HepG2 (cell line): Measurements from ENCODE around the gene ALDH3A2. TPM values are rescaled to one million over a fixed set of nuclear protein-coding genes. Genes with fewer than 3 reads are reported as not detected.

ENCODE experiments used
- DPF2 ChIP-seq: sonication (generic); formaldehyde crosslinking; IDR thresholded peaks from 2 replicates; pipeline ENCODE4 v1.4.0; 2020; ENCODE audit warnings: mild to moderate bottlenecking, low read depth, missing genetic modification reagents, borderline replicate concordance
- FOXP1 ChIP-seq, 2 experiments: fragments of 450-650 bp in 1 of 2; IDR thresholded peaks; 2 replicates each; pipeline ENCODE4 v1.6.1; 2017 to 2018; ENCODE audit warnings: antibody characterized with exemption in 1 of 2
- JARID2 ChIP-seq: sonication (generic); formaldehyde crosslinking; IDR thresholded peaks from 2 replicates; pipeline ENCODE4 v1.8.1; 2023; ENCODE audit warnings: missing genetic modification reagents, inconsistent platforms; ENCODE audit not compliant: insufficient replicate concordance
- KAT7 ChIP-seq: IDR thresholded peaks from 2 replicates; pipeline ENCODE4 v1.6.1; 2018; ENCODE audit warnings: borderline replicate concordance, missing compliant biosample characterization
- KLF15 ChIP-seq: sonication (generic); formaldehyde crosslinking; IDR thresholded peaks from 2 replicates; pipeline ENCODE4 v1.8.1; 2023; ENCODE audit warnings: borderline replicate concordance, mild to moderate bottlenecking, inconsistent platforms, missing genetic modification reagents, mixed read lengths
- MATR3 ChIP-seq: sonication (generic); formaldehyde crosslinking; IDR thresholded peaks from 2 replicates; pipeline ENCODE4 v1.4.0; 2020; ENCODE audit warnings: missing genetic modification reagents
- NFIB ChIP-seq: sonication (generic); formaldehyde crosslinking; IDR thresholded peaks from 2 replicates; pipeline ENCODE4 v1.9.0; 2021; ENCODE audit warnings: missing genetic modification reagents, mild to moderate bottlenecking, borderline replicate concordance
- PRPF4 ChIP-seq: fragments of 200-400 bp; formaldehyde crosslinking; IDR thresholded peaks from 2 replicates; pipeline ENCODE4 v1.6.1; 2016; ENCODE audit warnings: low read length, low read depth; ENCODE audit not compliant: poor library complexity, severe bottlenecking
- RBM22 ChIP-seq: fragments of 200-400 bp; formaldehyde crosslinking; optimal IDR thresholded peaks from 2 replicates; pipeline ENCODE3; 2017; ENCODE audit warnings: mild to moderate bottlenecking, low read length, moderate library complexity
- RELA ChIP-seq: sonication (generic); formaldehyde crosslinking; IDR thresholded peaks from 2 replicates; pipeline ENCODE4 v1.4.0; 2020; ENCODE audit warnings: missing genetic modification reagents
- ZMYM4 ChIP-seq: sonication (generic); formaldehyde crosslinking; IDR thresholded peaks from 2 replicates; pipeline ENCODE4 v1.8.1; 2023; ENCODE audit warnings: mild to moderate bottlenecking, missing genetic modification reagents
- ZNF484 ChIP-seq: sonication (generic); formaldehyde crosslinking; IDR thresholded peaks from 2 replicates; pipeline ENCODE4 v1.5.1; 2020; ENCODE audit warnings: mild to moderate bottlenecking, low read depth, missing genetic modification reagents, borderline replicate concordance
- ZNF850 ChIP-seq: sonication (generic); formaldehyde crosslinking; conservative IDR thresholded peaks from 2 replicates; pipeline ENCODE4 v1.9.0; 2021; ENCODE audit warnings: mild to moderate bottlenecking, missing genetic modification reagents
- polyA plus RNA-seq, 8 experiments: library from polyadenylated mRNA; depleted of rRNA in 3 of 8; stranded (reverse) in 7 of 8; unstranded in 1 of 8; fragments of >200 nt; fragmentation: Illumina TruSeq in 4 of 8; extraction: Trizol in 4 of 8; gene quantifications; 2 replicates each; pipeline versions ENCODE4 v1.2.1 to v1.2.3, GENCODE V29; 2011 to 2016; ENCODE audit warnings: low read depth in 4 of 8, missing spikeins in 1 of 8, mixed read lengths in 1 of 8; ENCODE audit not compliant: insufficient read depth in 1 of 8
- total RNA-seq, 5 experiments: library from RNA; depleted of rRNA; stranded (reverse); fragments of >200 nt; fragmentation: Illumina TruSeq; extraction: Trizol; gene quantifications; 2 replicates each; pipeline ENCODE4 v1.2.3, GENCODE V29; 2016; ENCODE audit warnings: low read depth in 1 of 5
- TF ChIP-seq, protein P1 (sequence below): sonication (generic); formaldehyde crosslinking; IDR thresholded peaks from 2 replicates; pipeline ENCODE4 v1.8.1; 2023; ENCODE audit warnings: missing genetic modification reagents, inconsistent platforms, borderline replicate concordance
- TF ChIP-seq, protein P2 (sequence below): sonication (generic); formaldehyde crosslinking; IDR thresholded peaks from 2 replicates; pipeline ENCODE4 v1.8.0; 2022; ENCODE audit warnings: low read depth, missing genetic modification reagents
- TF ChIP-seq, protein P3 (sequence below): sonication (generic); formaldehyde crosslinking; IDR thresholded peaks from 2 replicates; pipeline ENCODE4 v1.4.0; 2020; ENCODE audit warnings: missing genetic modification reagents
- TF ChIP-seq, protein P4 (sequence below): sonication (generic); formaldehyde crosslinking; IDR thresholded peaks from 2 replicates; pipeline ENCODE4 v1.8.0; 2022; ENCODE audit warnings: missing genetic modification reagents, mild to moderate bottlenecking, moderate library complexity, borderline replicate concordance

ALDH3A2 gene
- total and polyA plus RNA-seq, 2 of the 13 experiments (the other 11 are each of a cell fraction or from before 2014, with no cell fraction given): 80.8 to 180 TPM

DNA sequence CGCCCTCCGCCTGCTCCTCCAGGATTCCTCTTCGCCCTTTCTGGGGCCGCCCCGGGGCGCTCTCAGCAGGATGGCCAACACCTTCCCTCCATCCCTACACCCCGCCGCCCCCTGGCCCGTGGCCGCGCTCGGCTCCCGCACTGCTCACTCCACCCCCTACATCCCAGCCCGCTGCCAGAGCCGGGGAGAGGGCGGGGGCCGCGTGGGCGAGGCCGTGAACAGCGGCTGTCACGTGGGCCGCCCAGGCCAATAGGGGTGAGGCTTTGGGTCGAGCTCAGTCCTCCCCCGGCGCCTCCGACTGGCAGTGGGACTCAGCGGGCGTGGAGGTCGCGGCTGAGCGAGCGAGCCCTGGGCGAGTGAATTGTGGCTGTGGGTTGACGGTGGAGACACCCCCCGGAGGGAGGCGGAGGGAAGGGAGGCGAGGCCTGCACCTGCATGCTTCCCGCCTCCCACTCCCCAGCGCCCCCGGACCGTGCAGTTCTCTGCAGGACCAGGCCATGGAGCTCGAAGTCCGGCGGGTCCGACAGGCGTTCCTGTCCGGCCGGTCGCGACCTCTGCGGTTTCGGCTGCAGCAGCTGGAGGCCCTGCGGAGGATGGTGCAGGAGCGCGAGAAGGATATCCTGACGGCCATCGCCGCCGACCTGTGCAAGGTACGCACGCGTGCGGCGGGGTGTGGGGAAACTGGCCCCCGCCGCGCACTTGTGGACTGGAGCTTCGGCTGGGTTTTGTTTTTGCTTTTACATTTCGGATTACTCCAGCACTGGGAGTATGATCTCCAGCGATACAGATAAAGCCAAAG, at the start of gene ALDH3A2 (continued):
- TF ChIP-seq KAT7 (CRISPR knock-in tag) (peak; percentile 91), PRPF4 (no peak), ZMYM4 (CRISPR knock-in tag) (peak; percentile 95), JARID2 (peak; percentile 97), FOXP1 (IDR thresholded peaks at IDR 0.05) (no peak), FOXP1 (CRISPR knock-in tag; IDR thresholded peaks at IDR 0.05) (peak; percentile 60), RBM22 (peak; percentile 53), ZNF484 (CRISPR knock-in tag) (no peak), KLF15 (CRISPR knock-in tag) (peak; percentile 90; the same call in 1 of the 2 replicates), DPF2 (CRISPR knock-in tag) (0 out of 2 replicates have a peak, but pooled peaks have one; percentile 15), NFIB (CRISPR knock-in tag) (no peak), MATR3 (CRISPR knock-in tag) (no peak), RELA (CRISPR knock-in tag) (0 out of 2 replicates have a peak, but pooled peaks have one; percentile 29), ZNF850 (CRISPR knock-in tag) (no peak)
- TF ChIP-seq, protein P1, sequence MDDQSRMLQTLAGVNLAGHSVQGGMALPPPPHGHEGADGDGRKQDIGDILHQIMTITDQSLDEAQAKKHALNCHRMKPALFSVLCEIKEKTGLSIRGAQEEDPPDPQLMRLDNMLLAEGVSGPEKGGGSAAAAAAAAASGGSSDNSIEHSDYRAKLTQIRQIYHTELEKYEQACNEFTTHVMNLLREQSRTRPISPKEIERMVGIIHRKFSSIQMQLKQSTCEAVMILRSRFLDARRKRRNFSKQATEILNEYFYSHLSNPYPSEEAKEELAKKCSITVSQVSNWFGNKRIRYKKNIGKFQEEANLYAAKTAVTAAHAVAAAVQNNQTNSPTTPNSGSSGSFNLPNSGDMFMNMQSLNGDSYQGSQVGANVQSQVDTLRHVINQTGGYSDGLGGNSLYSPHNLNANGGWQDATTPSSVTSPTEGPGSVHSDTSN (CRISPR knock-in tag): peak; percentile 37; the same call in 1 of the 2 replicates
- TF ChIP-seq, protein P2, sequence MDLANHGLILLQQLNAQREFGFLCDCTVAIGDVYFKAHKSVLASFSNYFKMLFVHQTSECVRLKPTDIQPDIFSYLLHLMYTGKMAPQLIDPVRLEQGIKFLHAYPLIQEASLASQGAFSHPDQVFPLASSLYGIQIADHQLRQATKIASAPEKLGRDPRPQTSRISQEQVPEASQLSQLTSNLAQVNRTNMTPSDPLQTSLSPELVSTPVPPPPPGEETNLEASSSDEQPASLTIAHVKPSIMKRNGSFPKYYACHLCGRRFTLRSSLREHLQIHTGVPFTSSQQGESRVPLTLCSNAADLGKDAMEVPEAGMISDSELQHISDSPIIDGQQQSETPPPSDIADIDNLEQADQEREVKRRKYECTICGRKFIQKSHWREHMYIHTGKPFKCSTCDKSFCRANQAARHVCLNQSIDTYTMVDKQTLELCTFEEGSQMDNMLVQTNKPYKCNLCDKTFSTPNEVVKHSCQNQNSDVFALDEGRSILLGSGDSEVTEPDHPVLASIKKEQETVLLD: peak; percentile 80; the same call in 1 of the 2 replicates
- TF ChIP-seq, protein P3, sequence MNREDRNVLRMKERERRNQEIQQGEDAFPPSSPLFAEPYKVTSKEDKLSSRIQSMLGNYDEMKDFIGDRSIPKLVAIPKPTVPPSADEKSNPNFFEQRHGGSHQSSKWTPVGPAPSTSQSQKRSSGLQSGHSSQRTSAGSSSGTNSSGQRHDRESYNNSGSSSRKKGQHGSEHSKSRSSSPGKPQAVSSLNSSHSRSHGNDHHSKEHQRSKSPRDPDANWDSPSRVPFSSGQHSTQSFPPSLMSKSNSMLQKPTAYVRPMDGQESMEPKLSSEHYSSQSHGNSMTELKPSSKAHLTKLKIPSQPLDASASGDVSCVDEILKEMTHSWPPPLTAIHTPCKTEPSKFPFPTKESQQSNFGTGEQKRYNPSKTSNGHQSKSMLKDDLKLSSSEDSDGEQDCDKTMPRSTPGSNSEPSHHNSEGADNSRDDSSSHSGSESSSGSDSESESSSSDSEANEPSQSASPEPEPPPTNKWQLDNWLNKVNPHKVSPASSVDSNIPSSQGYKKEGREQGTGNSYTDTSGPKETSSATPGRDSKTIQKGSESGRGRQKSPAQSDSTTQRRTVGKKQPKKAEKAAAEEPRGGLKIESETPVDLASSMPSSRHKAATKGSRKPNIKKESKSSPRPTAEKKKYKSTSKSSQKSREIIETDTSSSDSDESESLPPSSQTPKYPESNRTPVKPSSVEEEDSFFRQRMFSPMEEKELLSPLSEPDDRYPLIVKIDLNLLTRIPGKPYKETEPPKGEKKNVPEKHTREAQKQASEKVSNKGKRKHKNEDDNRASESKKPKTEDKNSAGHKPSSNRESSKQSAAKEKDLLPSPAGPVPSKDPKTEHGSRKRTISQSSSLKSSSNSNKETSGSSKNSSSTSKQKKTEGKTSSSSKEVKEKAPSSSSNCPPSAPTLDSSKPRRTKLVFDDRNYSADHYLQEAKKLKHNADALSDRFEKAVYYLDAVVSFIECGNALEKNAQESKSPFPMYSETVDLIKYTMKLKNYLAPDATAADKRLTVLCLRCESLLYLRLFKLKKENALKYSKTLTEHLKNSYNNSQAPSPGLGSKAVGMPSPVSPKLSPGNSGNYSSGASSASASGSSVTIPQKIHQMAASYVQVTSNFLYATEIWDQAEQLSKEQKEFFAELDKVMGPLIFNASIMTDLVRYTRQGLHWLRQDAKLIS (CRISPR knock-in tag): peak; percentile 95
- TF ChIP-seq, protein P4, sequence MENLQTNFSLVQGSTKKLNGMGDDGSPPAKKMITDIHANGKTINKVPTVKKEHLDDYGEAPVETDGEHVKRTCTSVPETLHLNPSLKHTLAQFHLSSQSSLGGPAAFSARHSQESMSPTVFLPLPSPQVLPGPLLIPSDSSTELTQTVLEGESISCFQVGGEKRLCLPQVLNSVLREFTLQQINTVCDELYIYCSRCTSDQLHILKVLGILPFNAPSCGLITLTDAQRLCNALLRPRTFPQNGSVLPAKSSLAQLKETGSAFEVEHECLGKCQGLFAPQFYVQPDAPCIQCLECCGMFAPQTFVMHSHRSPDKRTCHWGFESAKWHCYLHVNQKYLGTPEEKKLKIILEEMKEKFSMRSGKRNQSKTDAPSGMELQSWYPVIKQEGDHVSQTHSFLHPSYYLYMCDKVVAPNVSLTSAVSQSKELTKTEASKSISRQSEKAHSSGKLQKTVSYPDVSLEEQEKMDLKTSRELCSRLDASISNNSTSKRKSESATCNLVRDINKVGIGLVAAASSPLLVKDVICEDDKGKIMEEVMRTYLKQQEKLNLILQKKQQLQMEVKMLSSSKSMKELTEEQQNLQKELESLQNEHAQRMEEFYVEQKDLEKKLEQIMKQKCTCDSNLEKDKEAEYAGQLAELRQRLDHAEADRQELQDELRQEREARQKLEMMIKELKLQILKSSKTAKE (CRISPR knock-in tag): peak; percentile 90
